ENCODE data around the gene SLC5A5.

SLC5A5 gene

DNA sequence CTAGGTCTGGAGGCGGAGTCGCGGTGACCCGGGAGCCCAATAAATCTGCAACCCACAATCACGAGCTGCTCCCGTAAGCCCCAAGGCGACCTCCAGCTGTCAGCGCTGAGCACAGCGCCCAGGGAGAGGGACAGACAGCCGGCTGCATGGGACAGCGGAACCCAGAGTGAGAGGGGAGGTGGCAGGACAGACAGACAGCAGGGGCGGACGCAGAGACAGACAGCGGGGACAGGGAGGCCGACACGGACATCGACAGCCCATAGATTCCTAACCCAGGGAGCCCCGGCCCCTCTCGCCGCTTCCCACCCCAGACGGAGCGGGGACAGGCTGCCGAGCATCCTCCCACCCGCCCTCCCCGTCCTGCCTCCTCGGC is at the start of gene SLC5A5:
TSS of gene SLC5A5 (plus strand) at position 68 of the 373 bp plus-strand sequence. CDS start 375 bp downstream, outside the sequence.
- no peak for DNase-seq (ENCODE audit: low read depth in 2 of 2)

DNA sequence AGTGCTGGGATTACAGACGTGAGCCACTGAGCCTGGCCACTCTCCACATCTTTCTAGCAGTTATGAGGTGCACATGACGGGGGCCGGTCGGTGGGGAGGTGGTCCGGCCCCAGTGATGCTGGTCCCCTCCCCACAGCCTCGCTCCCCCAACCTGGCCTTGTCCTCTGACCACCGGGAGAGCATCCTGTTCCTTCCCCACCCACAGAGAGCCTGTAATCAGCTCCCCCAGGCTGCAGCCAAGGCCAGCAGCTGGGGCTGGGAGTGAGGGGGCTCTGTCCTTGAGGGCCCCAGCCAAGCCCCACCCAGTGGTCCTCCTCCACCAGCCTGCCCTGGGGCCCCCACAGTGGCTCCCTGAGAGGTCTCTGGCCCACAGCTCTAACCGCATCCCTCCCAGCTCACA is 47.4 kb upstream of the SLC5A5 start:
- DNase-seq (ENCODE audit: low read depth in 2 of 2): no peak

DNA sequence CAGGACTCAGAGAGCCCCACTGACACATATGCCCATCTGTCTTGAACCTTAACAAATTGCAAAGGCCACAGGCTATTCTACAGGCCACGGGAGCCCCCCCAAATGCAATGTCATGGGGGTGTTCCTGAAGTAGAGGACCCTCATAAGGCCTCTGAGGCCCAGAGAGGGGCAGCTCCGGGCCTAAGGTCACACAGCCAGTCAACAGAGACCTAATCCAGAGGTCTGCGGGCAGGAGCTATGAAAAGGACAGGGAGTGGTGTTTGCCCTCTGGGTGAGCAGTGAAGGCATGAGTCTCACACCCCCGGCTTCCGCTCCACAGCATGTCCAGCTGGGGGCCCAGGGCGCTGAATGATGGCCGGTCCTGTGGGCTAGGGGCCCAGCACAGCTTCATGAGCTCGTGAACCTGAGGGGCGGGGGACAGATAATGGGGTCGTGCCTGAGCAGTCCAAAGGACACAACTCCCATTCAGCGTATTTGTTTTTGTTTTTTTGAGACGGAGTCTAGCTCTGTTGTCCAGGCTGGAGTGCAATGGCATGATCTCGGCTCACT is 45.2 kb upstream of the SLC5A5 start:
- no peak for DNase-seq (ENCODE audit: low read depth in 2 of 2)

DNA sequence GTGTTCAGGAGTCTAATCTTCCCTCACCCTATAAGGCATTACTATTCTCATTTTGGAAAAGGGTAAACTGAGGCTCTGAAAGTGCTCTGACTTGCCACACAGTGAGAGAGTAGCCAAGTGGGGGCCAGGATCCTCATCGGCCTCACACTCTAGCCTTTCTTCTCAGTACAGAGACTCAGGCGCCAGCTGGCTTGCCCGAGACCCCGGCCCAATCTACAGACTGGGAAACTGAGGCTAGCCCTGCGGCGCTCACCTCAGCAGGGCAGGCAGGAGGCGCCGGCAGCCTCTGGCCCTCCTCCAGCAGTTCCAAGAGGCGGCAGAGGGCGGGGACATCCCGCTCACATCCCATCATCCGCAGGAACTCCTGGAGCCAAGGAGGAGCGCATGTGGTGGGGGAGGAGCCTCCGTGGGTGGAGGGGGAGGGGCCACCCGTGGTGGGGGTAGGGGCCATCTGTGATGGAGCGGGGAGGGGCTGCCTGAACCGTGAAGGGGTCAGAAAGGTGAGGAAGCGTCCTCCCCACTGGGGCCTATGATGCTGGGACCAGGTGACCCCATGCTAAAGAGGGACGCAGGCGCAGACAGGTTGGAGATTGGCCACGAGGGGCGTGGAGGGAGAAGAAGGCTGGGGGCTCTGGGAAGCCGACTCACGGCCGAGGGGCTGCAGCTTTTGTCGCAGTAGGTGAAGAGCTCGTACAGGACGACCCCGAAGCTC is 41.7 kb upstream of the SLC5A5 start:
- no peak for DNase-seq (ENCODE audit: low read depth in 2 of 2)

DNA sequence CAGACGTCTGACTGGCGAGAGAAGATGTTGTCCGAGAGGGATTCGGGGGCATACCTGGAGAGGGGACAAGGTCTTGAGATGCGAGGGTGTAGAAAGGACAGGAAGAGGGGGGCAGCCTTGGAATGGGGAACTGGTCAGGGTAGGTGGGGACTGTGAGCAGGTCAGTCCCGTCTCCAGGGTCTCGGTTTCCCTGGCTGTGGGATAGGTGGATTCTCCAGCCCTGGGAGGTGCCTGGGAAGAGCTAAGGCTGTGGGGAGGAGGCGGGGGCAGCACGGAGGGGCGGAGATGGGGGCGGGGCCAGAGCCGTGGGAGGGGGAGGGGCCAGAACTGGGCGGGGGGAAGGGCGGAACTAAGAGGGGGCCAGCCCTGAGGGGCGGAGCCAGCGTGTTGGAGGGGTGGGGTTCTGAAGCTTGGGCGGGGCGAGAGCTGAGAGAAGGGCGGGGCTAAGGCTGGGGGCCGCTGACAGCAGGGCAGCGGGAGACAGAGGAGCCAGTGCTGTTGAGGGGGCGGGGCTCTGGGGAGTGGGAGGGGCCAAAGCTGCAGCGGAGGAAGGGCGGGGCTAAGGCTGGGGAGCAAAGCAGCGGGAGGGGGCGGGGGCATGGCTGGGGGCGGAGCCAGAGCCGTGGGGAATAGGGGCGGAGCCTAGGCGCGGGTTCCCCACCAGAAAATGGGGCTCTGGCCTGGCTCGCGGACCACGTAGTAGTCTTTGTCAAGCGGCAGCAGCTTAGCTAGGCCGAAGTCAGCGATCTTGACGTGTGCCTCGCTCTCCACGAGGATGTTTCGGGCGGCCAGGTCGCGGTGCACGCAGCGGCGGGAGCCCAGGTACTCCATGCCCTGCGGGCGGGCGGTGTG is 41.0 kb upstream of the SLC5A5 start:
- peak; percentile 55 to 67 for DNase-seq (ENCODE audit: low read depth in 2 of 2)

DNA sequence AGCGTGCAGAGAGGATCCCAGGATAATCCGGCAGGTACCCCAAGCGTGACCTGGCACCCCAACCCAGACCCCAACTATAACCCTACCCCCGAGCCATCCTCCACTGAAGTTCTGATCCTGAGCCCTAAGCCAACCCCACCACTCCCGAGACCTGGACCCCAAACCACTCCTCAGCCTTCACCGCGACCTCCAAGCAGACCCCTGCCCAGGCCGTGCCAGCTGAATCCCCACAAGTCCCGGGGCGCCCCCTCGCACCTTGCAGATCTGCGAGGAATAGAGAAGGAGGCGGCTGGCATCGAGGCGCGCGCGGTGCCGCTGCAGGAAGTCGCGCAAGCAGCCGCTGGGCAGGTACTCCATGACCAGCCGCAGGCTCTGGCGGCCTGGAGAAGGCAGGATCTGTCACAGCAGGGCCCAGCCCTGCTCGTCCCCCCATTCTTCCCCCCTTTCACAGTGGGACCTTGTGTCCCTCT is 40.3 kb upstream of the SLC5A5 start:
- DNase-seq (ENCODE audit: low read depth in 2 of 2): no peak

DNA sequence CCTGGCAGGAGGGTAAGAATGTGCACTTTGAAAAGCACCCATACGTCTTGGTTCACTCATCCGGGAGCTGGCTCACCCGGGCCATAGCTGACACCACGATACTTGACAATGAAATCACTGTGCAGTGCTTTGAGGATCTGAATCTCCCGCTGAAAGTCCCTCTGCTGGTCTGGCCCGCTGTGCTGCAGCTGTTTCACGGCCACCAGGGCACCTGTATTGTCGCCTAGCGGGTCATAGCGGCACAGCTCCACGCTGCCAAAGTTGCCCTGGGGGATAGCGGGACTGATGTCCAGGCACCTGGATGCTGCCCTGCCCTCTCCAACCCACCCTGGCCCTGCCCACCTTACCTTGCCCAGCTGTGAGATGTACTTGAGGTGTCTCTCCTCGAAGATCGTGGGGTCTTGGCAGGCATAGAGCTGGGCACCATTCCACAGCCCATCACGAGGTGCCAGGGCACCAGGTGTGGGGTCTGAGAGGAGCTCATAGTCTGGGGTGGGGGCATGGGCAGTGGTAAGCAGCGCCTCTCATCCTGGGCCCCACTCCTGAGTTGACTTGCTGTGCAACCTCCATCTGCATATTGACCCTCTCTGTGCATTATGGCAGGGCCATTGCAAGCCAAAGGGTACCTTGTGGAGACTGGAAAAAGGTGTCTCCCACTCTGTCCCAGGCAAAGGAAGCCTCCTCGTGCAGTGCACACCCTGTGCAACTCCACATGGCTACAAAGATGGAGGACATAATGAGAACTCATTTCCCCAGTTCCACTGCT is 39.1 kb upstream of the SLC5A5 start:
- DNase-seq (ENCODE audit: low read depth in 2 of 2): no peak

DNA sequence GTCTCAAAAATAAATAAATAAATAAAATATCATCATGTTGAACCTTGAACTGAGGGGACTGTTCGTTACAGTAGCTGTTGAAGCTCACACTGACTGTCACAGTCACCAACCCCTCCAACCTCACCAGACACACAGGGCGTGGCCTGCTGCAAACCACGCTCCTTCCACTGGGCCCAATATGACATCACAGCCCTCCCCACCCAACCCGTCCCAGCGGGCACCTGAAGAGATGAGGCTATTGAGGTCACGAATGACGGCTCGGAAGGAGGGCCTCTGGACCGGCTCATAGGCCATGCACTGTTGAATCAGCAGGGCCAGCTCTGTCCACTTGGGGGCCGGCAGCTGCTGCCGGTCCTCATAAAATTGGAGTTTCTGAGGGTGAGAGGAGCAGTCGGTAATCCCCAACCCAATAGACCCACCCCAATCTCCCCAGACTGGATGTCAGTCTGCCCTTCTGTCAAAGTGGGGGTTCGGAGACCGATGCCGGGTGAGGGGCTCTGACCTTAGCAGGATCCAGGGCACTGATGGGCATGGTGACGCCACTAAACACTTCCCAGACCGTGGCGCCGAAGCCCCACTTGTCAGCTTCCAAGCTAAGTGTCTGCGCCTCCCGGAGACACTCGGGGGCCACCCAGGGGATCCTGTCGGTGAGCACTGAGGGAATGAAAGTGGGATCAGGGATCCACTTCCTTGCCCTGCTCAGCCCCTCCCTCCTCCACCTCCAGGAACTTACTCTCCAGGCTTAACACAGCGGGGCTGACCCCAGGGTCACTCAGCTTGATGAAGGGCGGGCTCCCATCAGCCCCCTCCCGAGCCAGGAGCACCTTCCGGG is 37.2 kb upstream of the SLC5A5 start:
- DNase-seq (ENCODE audit: low read depth in 2 of 2): no peak

DNA sequence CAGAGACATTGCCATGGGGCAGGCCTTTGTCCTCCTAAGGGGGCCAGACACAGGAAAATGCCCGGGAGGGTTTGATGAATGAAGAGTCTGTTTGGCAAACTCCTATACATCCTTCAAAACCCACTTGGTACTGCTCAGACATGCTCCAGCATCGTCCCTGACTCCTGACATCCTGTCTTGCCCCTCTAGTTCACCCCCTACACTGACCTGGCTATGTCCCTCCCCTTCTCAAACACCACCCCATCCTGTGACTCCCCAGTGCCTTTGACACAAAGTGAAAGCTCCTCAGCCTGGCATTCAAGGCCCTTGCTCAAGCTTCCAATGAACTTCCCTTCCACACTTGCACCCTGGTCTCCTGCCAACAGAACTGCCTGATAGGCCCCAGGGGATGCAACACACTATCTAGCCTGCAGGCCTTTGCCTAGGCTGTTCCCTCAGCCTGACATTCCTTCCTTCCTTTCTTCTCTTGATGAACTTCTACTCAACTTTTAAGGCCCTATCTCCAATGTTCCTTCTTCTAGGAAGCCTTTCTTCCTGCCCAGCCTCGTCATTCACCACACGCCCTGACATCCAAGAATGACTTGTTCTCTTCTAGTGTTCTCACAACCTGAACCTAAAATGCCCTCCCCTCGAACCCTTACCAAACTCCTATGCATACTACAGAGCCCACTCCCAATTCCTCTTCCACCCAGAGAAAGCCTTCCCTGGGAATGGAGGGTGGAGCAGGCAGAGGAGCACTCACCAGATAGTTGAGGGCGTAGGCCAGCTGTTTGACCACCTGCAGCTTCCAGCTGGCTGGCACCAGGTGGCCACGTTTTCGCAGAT is 36.4 kb upstream of the SLC5A5 start:
- DNase-seq (ENCODE audit: low read depth in 2 of 2): no peak

DNA sequence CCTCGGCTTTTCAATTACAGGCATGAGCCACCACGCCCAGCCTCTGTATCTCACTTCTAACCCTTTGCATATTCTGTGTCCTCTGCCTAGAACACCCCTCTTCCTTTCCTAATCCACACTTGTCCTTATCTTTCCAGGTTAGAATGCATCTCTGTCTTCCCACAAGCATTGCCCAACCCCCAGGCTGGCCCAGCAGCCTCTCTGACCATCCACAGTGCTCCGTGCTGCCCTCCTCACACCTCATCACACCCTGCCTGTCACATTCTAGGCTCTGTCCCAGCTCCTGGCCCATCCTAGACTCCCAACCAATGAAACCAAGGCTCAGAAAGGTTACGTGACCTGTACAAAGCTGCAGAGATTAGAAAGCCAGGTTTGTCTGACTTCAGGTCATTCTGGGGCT is 35.2 kb upstream of the SLC5A5 start:
- DNase-seq (ENCODE audit: low read depth in 2 of 2): no peak

DNA sequence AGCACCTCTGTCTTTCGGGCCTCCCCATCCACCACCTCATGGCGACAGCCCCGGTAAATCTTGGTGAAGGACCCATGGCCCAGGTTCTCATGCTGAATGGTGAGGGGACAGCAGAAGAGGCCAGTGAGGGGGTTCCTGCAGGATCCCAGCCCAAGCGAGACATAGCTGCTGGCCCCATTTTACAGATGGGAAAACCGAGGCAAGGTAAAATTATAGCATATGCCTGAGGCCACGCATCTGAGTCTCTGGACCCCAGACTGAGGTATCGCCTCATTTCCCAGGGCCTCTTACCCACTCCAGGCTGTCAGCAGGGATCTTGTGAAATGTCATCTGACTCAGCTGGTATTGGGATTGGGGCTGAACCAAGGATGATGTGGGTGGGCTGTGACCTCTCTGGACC is 33.8 kb upstream of the SLC5A5 start:
- DNase-seq (ENCODE audit: low read depth in 2 of 2): no peak

DNA sequence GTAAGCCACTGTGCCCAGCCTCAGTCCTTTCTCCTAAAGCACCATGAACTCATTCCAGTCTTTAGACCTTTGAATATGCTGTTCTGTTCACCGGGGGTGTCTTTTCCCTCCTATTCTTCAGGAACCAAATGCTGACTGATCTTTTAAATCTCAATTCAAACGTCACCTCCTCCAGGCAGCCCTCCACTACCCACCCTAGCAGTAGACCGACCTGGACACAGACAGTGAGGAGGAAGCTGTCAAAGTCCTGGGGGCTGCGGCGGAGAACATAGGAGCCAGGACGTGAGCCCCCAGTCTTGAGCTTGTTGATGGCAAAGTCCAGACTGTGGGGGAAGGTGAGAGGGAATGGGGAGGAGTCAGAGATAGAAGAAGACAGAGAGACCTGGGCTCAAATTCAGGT is 31.7 kb upstream of the SLC5A5 start:
- no peak for DNase-seq (ENCODE audit: low read depth in 2 of 2)

DNA sequence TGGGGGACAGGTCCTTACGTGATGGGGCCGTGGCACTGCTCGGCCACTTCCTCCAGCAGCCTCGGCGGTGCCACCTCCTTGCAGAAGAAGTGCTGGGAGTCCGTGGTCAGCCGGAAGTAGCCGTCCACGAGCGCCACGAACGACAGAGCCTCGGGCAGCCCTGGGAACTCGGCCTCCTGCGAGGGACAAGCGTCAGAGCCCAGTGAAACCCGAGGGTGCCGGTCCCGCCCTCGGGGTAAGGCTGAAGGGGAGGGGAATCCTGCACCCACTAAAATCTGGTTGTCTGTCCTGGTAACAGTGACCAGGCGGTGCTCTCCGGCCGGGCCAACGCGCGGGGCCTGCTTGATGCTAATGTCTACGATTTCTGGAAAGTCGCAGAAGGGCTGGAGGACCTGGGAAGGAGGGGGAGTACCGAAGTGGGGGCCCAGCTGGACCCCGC is 30.4 kb upstream of the SLC5A5 start:
- DNase-seq (ENCODE audit: low read depth in 2 of 2): no peak

DNA sequence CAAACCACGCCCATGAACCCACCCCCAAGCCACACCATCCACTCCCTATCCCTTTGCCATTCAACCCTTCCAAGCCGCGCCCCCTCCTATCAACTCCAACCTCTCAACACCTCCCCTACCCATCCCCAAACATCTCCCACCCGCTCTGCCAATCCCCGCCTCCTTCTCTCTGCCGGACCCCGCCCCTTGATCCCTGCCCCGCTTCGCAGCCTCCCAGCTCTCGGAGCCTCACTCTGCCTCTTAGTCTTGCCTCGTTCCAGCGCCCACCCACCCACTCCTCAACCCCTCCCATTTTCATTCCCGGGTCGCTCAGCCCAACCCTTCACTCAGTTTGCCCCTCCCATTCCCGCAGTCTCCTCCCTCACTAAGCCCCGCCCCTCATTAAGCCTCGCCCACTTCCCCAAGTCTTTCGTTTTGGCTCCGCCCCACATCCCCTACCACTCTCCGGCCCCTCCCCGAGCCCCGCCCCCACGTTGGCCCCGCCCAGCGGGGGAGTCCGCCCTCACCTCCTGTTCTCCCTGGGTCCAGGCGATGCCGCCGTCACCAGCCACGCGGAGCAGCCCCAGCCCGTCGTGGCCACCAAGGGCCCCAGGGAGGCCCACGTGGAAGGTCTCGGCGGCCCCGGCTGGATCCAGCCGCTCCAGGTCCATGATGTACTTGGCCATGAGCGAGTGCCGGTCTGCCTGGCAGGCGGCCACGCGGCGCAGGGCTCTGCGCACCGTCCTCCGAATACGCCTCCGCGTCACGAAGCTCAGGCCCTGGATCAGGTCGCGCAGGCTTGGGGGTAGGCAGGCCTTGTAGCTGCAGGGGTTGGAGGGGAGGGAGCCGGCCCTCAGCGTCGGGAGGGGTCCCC is 29.7 kb upstream of the SLC5A5 start:
- DNase-seq (ENCODE audit: low read depth in 2 of 2): peak; percentile 71 to 75

DNA sequence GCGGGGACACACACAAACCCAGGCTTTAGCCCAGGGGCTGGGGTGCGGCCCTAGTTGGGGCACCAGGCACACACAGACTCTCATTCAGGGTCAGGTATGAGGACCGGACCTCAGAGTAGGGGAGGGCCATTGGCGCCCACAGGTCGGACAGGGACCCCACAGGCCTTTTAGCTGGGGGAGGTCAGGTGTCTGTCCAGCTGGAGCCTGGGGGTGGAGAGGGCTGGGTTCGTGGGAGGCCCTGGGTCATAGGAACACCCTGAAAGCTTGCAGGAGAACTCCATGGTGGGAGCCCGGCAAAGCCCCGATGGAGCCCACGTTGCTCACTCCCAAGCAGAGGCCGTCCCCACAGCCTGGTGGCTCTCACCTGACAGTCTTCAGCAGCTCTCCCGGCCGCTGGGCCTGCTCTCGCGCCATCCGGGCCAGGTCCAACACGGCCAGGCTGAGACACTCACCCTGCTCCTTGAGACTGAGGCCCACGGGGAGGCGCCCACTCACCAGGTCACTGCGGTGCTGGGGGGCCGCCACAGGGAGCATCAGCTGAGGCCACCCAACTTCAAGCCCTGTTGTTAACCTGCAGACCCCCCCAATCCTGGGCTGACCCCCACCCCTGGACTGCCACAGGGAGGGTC is 29.0 kb upstream of the SLC5A5 start:
- no peak for DNase-seq (ENCODE audit: low read depth in 2 of 2)

DNA sequence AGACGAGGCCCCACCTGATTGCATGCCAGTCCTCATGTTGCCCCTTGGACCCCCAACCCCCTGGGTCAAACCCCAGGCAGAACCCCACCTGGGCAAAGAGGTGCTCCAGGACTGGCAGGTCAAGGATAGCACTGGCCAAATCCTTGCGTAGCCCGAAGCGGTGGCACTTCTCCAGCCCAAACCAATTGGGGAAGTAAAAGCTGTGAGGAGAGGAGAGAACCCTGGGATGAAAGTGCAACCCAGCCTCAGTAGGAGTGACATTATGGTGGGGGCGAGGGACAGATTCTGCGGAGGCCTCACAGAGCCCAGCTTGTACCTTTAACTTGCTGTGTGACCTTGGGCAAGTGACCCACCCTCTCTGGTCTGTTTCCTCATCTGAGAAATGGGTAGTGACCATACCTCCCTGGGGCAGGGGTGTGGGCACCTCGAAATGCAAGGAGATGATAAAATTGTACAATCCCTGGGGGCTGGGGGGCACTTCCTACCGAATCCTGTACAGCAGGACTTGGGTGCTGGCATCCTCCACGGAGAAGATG is 28.4 kb upstream of the SLC5A5 start:
- no peak for DNase-seq (ENCODE audit: low read depth in 2 of 2)

DNA sequence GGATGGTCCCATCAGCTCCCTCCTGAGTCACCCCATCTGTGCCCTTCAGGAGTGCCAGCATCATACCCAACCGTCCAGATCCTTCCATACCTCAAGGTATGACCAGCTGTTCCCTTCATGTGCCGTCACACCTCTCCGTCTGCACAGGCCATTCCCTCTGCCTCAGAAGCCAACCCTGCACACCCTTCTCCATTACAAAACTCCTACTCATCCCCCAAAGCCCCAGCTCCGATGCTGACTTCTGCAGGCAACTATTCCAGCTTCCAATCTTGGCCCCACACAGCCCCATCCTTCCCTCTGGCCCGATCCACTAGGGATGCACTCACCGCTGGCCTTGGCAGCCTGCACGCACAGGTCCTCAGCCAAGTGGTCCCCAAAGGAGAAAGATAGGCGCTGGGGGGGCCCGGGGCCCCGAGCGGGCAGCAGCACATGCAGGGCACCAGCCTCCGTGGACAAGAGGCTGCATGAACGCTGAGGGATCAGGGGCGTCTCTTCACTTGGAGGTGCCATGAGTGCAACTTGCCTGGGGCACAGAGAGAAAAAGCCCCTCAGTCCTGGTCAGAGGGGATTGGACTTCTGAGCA is 27.7 kb upstream of the SLC5A5 start:
- no peak for DNase-seq (ENCODE audit: low read depth in 2 of 2)

DNA sequence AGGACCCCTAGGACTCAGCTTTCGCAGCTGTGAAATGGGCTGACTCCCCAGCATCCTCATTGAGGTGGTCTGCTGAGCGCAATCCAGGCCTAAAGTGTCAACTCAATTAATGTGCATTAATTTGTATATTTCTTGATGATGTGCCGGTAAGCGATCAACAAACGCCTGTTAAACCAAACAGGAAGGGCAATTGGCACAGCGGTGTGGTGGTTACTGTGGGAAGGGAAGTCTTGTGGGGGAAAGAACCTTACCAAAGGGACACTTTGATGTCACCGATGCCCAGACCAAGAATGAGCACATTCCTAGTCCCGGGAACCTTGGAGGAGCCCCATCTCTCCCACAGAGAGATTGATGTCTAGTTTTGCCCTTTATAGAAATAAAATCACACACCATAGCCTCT is 25.6 kb upstream of the SLC5A5 start:
- no peak for DNase-seq (ENCODE audit: low read depth in 2 of 2)

Measured in stimulated activated CD8-positive, alpha-beta memory T cell treated with anti-CD3 and anti-CD28 coated beads, Interleukin-2, amount 100 ng/mL, for 48 hours (primary cell).